Measurements from ENCODE around the gene SHC4.
"Not testable (repeated sequence)": the region's sequence is repeated elsewhere in the genome, so short reads cannot be mapped to it uniquely, and the experiment has no call there.

The SHC4 gene

GRCh38 chr15:48922046-48922445 is 41.7 kb downstream of the SHC4 start:
- no peak for DNase-seq

GRCh38 chr15:48916721-48917120 is 47.0 kb downstream of the SHC4 start:
- no peak for DNase-seq

- no peak for DNase-seq
These were observed 47.9 kb downstream of the SHC4 start for GRCh38 chr15:48915861-48916260.

DNA sequence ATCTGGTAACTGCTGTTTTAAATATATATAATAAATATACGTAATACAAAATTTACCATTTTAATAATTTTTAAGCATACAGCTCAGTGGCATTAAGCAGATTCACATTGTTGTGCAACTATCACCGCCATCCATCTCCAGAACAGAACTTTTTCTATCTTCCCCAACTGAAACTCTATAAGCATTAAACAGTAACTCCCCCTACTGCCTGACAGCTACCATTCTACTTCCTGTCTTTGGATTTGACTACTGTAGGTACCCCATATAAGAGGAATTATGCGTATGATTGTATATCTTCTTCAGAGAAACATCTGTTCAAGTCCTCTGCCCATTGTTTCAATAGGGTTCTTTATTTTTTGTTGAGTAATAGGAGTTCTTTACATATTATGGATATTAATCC is 49.0 kb downstream of the SHC4 start:
- DNase-seq = no peak

DNA sequence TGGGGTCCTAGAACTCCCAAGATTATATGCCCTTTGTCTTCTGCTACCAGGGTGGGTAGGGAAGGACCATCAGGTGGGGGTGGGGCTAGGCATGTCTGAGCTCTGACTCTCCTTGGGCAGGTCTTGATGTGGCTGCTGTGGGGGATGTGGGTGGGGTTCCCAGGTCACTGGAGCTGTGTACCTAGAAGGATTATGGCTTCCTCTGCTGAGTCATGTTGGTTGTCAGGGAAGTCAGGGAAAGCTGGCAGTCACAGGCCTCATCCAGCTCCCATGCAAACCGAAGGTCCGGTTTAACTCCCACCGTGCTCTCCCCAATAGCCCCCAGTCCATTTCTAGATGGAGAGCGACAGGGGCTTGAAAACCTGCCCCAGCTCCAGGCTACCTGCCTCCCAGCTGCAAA is 50.6 kb downstream of the SHC4 start:
- no peak for DNase-seq

DNA sequence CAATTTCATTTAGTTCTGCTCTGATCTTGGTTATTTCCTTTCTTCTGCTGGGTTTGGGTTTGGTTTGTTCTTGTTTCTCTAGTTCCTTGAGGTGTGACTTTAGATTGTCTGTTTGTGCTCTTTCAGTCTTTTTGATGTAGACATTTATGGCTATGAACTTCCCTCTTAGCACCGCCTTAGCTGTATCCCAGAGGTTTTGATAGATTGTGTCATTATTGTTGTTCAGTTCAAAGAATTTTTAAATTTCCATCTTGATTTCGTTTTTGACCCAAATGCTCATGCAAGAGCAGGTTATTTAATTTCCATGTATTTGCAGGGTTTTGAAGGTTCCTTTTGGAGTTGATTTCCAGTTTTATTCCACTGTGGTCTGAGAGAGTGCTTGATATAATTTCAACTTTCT is 53.2 kb downstream of the SHC4 start:
- not testable (repeated sequence) for DNase-seq

DNA sequence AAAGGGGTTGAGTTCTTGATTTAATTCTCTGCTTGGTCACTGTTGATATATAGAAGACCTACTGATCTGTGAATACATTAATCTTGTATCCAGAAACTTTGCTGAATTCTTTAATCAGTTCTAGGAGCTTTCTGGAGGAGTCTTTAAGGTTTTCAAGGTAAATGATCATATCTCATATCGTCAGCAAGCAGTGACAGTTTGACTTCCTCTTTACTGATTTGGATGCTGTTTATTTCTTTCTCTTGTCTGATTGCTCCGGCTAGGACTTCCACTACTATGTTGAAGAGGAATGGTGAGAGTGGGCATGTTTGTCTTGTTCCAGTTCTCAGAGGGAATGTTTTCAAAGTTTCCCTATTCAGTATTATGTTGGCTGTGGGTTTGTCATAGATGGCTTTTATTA is 54.4 kb downstream of the SHC4 start:
- DNase-seq = not testable (repeated sequence)

GRCh38 chr15:48905847-48906246 is 57.9 kb downstream of the SHC4 start:
- no peak for DNase-seq

DNA sequence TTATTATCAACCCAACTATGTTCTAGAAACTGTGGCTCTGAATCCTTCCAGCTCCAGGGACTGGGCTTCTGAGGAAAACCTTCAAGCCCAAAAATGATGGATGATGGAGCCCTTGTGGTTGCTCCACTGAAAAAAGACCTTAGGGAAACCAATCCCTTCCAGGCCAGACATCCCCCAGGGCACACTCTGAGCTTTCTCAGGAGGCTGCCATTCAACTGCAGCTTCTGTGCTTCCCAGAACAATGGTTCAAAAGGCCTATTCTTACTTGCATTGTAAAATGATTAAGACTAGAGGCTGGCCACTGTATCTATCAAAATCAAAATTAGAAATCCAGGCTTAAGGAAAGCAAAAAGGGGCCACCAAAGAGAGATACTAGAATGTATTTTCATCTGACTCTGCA is 58.5 kb downstream of the SHC4 start:
- DNase-seq = no peak

- DNase-seq = no peak
These were observed 59.0 kb downstream of the SHC4 start for GRCh38 chr15:48904758-48905157.

GRCh38 chr15:48899793-48900192 is 63.9 kb downstream of the SHC4 start:
- no peak for DNase-seq

DNA sequence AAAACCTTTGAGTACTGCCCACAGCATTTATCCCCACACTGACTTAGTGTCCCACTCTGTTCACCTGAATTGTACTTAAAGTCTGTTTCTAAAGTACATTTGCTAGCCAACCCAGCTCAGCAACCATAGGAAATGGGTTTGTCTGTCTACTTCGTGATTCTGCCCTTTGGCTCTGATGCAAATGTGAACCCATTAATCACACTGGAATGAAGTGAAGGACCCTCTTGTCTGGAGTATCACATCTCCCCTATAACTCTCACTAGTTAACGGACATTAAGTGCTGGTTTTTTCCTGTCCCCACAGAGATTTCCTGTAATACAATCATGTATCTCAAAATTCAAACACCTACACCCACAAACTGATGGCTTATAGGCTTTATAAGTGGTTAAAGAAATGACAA is 65.3 kb downstream of the SHC4 start:
- no peak for DNase-seq

- no peak for DNase-seq
These were observed 65.7 kb downstream of the SHC4 start for GRCh38 chr15:48898032-48898431.

DNA sequence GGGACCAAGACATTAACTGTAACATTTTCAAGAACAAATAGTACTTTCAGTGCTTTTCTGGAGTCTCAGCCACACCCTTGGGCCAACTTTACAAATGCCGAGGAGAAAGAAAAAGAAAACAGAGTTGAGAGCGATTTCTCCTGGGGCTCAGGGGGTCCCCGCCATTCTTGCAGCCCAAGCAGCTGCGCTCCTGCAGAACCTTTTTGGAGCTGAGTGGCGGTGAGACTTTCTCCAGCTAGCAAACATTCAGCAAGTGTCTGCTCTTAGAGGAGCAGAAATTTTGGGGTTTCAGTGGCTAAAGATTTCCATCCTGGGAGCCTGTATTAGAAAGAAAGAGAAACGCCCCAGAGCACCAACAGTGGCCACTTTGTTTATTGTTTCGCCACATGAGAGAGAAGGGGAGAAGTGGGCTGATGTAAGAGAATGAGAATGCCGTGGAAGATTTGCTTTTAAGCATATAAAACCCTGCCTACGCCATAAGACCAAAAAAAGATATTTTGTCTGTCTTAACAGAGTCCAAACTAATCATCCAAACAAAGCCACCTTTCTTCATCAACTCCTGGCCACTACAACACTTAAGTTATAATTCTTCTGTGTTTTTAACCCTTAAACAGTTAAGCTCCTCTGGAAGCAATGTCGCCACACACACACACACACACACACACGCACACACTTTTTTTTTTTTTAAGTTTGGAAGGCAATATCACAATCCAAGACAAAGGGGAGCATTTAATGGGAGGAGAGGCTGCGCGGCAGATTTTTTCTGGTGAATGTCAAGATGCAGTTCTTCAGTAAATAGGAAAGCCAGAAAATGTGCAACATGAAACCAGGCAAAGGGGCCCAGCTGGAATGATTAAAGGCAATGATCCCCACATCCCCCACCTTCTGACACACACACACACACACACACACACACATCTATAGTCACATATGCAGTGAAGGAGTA is 66.6 kb downstream of the SHC4 start:
- DNase-seq = peak; percentile 63

GRCh38 chr15:48893311-48893710 is 70.4 kb downstream of the SHC4 start:
- no peak for DNase-seq

- DNase-seq = no peak
These were observed 72.4 kb downstream of the SHC4 start for GRCh38 chr15:48891232-48891765.

DNA sequence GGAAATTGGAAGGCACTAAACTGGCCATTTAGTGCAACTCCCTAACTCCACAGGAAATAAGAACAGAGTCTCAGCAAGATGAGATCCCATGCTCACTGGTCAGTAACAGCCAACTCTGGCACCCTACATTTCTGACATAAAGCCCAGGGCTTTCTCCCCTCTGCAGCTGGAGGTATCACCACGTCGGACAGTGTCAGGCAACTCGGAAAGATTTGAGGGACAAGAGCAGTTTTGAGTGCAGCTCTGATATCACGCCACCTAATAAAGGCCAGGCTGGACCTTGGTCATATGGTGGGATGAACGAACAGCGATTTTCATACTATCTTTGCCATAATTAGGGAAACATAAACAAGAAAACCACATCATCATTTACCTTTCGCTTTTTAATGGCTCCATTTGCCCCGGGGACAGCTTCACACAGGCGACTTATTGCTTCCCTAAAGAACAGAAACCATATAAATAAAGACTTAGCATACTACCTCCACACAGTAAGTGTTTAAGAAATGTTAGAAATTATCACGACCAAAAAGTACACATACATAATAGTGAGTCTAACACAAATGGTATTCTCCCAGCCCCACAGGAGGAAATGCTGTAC is 73.2 kb downstream of the SHC4 start:
- DNase-seq = no peak

DNA sequence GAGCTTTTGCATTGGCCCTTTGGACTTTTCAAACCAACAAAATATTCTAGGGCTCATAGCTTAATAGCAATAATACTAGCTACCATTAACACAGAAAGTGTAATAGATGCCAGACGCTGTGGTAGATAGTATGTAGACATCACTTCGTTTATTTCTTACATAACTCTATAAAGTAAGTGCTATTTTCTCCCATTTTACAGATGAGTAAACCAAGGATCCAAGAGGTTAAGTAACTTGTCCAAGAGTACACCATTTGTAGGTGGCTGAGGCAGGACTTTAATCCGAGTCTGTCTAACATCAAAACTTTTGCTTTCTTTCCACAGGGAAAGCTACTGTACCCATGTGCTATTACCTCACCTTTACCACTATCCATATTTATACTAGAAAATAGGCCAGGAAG is 73.8 kb downstream of the SHC4 start:
- DNase-seq = no peak

- no peak for DNase-seq
These were observed 74.9 kb downstream of the SHC4 start for GRCh38 chr15:48888836-48889235.

DNA sequence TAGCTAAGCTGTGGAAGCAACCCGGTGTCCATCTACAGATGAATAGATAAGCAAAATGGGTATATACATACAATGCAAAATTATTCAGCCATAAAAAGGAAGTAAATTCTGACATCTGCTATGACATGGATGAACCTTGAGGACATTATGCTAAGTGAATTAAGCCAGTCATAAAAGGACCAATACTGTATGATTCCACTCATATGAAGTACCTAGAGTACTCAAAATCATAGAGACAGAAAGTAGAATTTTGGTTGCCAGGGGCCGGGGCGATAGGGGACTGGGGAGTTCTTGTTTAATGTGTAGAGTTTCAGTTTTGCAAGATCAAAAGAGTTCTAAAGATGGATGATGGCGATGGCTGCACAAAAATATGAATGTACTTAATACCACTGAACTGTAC is 75.5 kb downstream of the SHC4 start:
- DNase-seq = no peak

DNA sequence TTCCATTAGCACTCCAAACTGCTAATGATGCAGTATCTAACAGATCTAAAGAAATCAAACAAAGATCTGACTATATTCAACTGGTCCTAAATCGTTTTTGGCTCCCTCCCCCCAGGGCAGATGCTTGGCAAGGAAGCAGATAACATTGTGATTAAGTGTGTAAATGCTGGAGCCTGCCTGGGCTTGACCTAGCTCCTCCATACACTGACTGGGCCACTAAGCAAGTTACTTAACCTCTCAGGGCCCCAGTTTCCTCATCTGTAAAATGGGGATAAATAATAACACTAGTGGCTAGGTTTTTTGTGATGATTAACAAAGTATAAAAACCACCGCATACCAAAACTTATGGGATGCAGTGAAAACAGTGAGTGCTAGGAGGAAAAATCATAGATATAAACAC is 76.6 kb downstream of the SHC4 start:
- DNase-seq = no peak

DNA sequence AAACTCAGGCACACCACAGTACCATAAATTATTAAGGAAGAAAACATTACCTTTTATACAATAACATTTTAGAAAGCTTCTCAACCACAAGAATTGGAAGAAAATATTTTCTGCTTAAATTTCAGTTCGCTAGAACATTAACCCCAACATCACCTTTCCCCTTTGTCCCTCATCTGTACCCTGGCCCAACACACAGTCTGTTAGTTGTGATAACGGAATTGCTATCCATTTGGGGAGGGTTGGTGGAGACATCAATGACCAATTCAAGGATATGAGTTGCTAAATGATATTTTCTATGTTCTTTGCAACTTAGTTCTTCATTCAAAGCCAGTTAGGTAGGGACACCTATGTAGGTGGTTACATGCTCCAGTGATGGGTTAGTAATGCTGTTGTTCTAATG is 80.0 kb downstream of the SHC4 start:
- DNase-seq = no peak

- no peak for DNase-seq
These were observed 83.6 kb downstream of the SHC4 start for GRCh38 chr15:48880070-48880634.
